ENCODE data around the gene ZNF774. TPM values are rescaled to one million over a fixed set of nuclear protein-coding genes. Genes with fewer than 3 reads are reported as not detected.

ZNF774 gene
- total RNA-seq, 3 donors from 2014 or later (not counting 1 experiment from before 2014, with no cell fraction given) = 0.34 to 0.70 (median 0.47) TPM

DNA sequence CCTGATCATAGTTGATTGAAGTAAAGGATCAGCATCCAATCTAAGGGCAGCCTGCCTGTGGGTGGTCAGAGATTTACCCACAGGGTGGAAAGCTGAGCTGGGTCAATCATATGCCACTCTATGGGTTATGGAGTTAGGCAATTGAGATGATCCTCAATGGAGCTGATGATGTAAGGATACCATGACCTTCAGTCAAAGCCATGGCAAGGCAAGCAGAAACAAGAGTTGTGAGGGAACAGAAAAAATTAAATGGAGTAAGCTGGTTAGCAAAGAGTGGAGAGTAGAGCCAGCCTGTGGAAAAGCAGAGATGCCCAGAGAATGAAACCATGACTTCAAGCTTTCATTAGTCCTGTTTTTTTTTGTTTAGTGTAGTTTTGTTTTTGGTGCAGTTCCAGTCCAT lies 30.2 kb downstream of the ZNF774 start:
- Histone ChIP-seq H3K36me3 (ENCODE audit: control insufficient read depth, insufficient read depth, low read length) (no peaks in the 10 kb centered on the region), H3K27ac (ENCODE audit: low read length) (no peak overlapping the region), H3K4me3 (ENCODE audit: low read length) (no peak overlapping the region), H3K4me1 (ENCODE audit: control insufficient read depth, insufficient read depth, low read length) (peaks cover 16% of the 10 kb centered on the region), H3K9me3 (ENCODE audit: control insufficient read depth, insufficient read depth, low read length) (peaks cover 16% of the 10 kb centered on the region), H3K27me3 (ENCODE audit: control insufficient read depth, insufficient read depth, low read length) (no peaks in the 10 kb centered on the region)
- intact Hi-C loops (cut with micrococcal nuclease) = no loop called here
- ATAC-seq = no peak
- no peaks in the 10 kb centered on the region for H3K27me3 Mint-ChIP-seq (ENCODE audit: low read depth in 2 of 2)
- TF ChIP-seq, protein P1, sequence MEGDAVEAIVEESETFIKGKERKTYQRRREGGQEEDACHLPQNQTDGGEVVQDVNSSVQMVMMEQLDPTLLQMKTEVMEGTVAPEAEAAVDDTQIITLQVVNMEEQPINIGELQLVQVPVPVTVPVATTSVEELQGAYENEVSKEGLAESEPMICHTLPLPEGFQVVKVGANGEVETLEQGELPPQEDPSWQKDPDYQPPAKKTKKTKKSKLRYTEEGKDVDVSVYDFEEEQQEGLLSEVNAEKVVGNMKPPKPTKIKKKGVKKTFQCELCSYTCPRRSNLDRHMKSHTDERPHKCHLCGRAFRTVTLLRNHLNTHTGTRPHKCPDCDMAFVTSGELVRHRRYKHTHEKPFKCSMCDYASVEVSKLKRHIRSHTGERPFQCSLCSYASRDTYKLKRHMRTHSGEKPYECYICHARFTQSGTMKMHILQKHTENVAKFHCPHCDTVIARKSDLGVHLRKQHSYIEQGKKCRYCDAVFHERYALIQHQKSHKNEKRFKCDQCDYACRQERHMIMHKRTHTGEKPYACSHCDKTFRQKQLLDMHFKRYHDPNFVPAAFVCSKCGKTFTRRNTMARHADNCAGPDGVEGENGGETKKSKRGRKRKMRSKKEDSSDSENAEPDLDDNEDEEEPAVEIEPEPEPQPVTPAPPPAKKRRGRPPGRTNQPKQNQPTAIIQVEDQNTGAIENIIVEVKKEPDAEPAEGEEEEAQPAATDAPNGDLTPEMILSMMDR (IDR thresholded peaks at IDR 0.05) = no peak
- no peak for DNase-seq
- H3K4me3 Mint-ChIP-seq = no peak overlapping the region
- peaks cover 2 to 5% of the 10 kb centered on the region in 2 donors for H3K9me3 Mint-ChIP-seq
- H3K36me3 Mint-ChIP-seq = no peaks in the 10 kb centered on the region
- peaks cover 24 to 34% of the 10 kb centered on the region in 2 donors for H3K4me1 Mint-ChIP-seq
- H3K27ac Mint-ChIP-seq = no peak overlapping the region

- Mint-ChIP-seq H3K36me3 (peaks cover under 1% of the 10 kb centered on the region), H3K4me3 (peak overlapping the region; percentile 35), H3K27ac (peak overlapping the region; percentile 53 to 96), H3K9me3 (no peaks in the 10 kb centered on the region), H3K27me3 (ENCODE audit: low read depth in 2 of 2) (no peaks in the 10 kb centered on the region), H3K4me1 (peaks cover 32 to 42% of the 10 kb centered on the region in 2 donors)
- WGBS (ENCODE audit: insufficient coverage) = 92% methylated on average over 2 of the region's 2 CpGs
- Histone ChIP-seq H3K27ac (ENCODE audit: low read length) (no peak overlapping the region), H3K4me3 (ENCODE audit: low read length) (no peak overlapping the region), H3K36me3 (ENCODE audit: control insufficient read depth, insufficient read depth, low read length) (peaks cover 9% of the 10 kb centered on the region), H3K27me3 (ENCODE audit: control insufficient read depth, insufficient read depth, low read length) (no peaks in the 10 kb centered on the region), H3K4me1 (ENCODE audit: control insufficient read depth, insufficient read depth, low read length) (peaks cover 25% of the 10 kb centered on the region), H3K9me3 (ENCODE audit: control insufficient read depth, insufficient read depth, low read length) (no peaks in the 10 kb centered on the region)
- DNase-seq (no peak), ATAC-seq (no peak)
- TF ChIP-seq, protein P1 (IDR thresholded peaks at IDR 0.05) = no peak
- intact Hi-C loops (cut with micrococcal nuclease) = no loop called here
These were observed 34.1 kb downstream of the ZNF774 start for GRCh38 chr15:90386221-90386620.

- Histone ChIP-seq H3K4me1 (ENCODE audit: control insufficient read depth, insufficient read depth, low read length) (peaks cover 35% of the 10 kb centered on the region), H3K27ac (ENCODE audit: low read length) (peak within 1 kb of the TSS; percentile 97), H3K36me3 (ENCODE audit: control insufficient read depth, insufficient read depth, low read length) (peaks cover 24% of the 10 kb centered on the region), H3K4me3 (ENCODE audit: low read length) (peak within 1 kb of the TSS; percentile 97), H3K27me3 (ENCODE audit: control insufficient read depth, insufficient read depth, low read length) (no peaks in the 10 kb centered on the region), H3K9me3 (ENCODE audit: control insufficient read depth, insufficient read depth, low read length) (no peaks in the 10 kb centered on the region)
- TF ChIP-seq, protein P1 (IDR thresholded peaks at IDR 0.05) = no peak
- DNase-seq = peak; percentile 84 to 97
- peak; percentile 87 to 99 (median 89) for ATAC-seq
- Mint-ChIP-seq H3K27me3 (ENCODE audit: low read depth in 2 of 2) (no peaks in the 10 kb centered on the region), H3K36me3 (peaks cover 13% of the 10 kb centered on the region), H3K4me1 (peaks cover 48 to 55% of the 10 kb centered on the region in 2 donors), H3K27ac (peak within 1 kb of the TSS; percentile 53 to 96), H3K9me3 (no peaks in the 10 kb centered on the region), H3K4me3 (peak within 1 kb of the TSS; percentile 96)
- intact Hi-C loops (cut with micrococcal nuclease) = loop anchor here (1.0 to 2.0 kb wide), 3 partner anchors 13 to 32 kb away; no protein-coding TSS in a partner anchor
- WGBS (ENCODE audit: insufficient coverage) = 6% methylated on average over 62 of the region's 62 CpGs
These were observed 35.7 kb downstream of the ZNF774 start, which contains the start of gene IQGAP1 for GRCh38 chr15:90387534-90388461. TSS of gene IQGAP1 (plus strand) at chr15:90388242. CDS start at chr15:90388342, 100 bp downstream.

Measured in natural killer cell (primary cell).